ENCODE data around the gene LUC7L2. TPM values are rescaled to one million over a fixed set of nuclear protein-coding genes. Genes with fewer than 3 reads are reported as not detected.
A peak's percentile ranks its signal among the peaks of the same experiment; 100 is the strongest.

LUC7L2 gene
- total and polyA plus RNA-seq, 9 of the 15 experiments (the other 6 are each of a cell fraction or from before 2014, with no cell fraction given) = 56.1 to 207 (median 141) TPM

- TF ChIP-seq ZNF407 (IDR thresholded peaks at IDR 0.05; ENCODE audit: low read depth) (peak; percentile 31; the same call in 1 of the 2 replicates), CHD1 (IDR thresholded peaks at IDR 0.05; ENCODE audit: low read length) (no peak), ZNF764 (CRISPR knock-in tag; IDR thresholded peaks at IDR 0.05; ENCODE audit: low read depth) (no peak), TCFL5 (CRISPR knock-in tag; conservative IDR thresholded peaks at IDR 0.05) (no peak), TAL1 (IDR thresholded peaks at IDR 0.05) (0 out of 2 replicates have a peak, but pooled peaks have one; percentile 20), CBX2 (IDR thresholded peaks at IDR 0.05; ENCODE audit: insufficient read depth, low read length, poor library complexity, severe bottlenecking) (no peak), ELK3 (CRISPR knock-in tag; IDR thresholded peaks at IDR 0.05) (no peak), FOXP4 (CRISPR knock-in tag; IDR thresholded peaks at IDR 0.05; ENCODE audit: borderline replicate concordance) (no peak), HMGN3 (IDR thresholded peaks at IDR 0.05; ENCODE audit: borderline replicate concordance, extremely low read depth, insufficient read length, low read depth, low read length) (no peak), ZBTB49 (CRISPR knock-in tag; IDR thresholded peaks at IDR 0.05; ENCODE audit: borderline replicate concordance) (no peak), E2F4 (CRISPR knock-in tag; IDR thresholded peaks at IDR 0.05; ENCODE audit: low read depth) (no peak), HDAC6 (IDR thresholded peaks at IDR 0.05; ENCODE audit: low read depth, low read length) (no peak)
Observed at GRCh38 chr7:139339698-139340036, 20.0 kb upstream of the LUC7L2 start (continued).
